H1 (cell line): ENCODE results near the gene SF3A2. TPM values are rescaled to one million over a fixed set of nuclear protein-coding genes. Genes with fewer than 3 reads are reported as not detected.

Experiments used
- CTCF ChIA-PET: fragments of 300-600 bp; sonication (Branson Sonifier 250); formaldehyde crosslinking; loops from one replicate; lab custom pipeline; 2021; ENCODE audit not compliant: partially characterized antibody; lab: Charles Lee
- POLR2A ChIA-PET: fragments of 300-600 bp; sonication (Branson Sonifier 250); formaldehyde crosslinking; loops from one replicate; lab custom pipeline; 2021; ENCODE audit warnings: inconsistent platforms; ENCODE audit not compliant: partially characterized antibody; lab: Charles Lee
- DNase-seq, 2 experiments: peaks; one replicate each; pipeline versions ENCODE4 v3.0.0 to v3.0.0-alpha.2; 2010 to 2022; ENCODE audit warnings: low spot score in 2 of 2, low read depth in 1 of 2, mixed read lengths in 1 of 2
- FAIRE-seq: peaks from 2 replicates; lab custom pipeline; 2011; peaks lifted over from hg19 to GRCh38; lab: Jason Lieb, UNC
- H2AFZ ChIP-seq: 2 replicates; pipeline ENCODE4 v1.8.1; 2012; ENCODE audit warnings: low read length, inconsistent platforms
- H2AK5ac ChIP-seq: 2 replicates; pipeline ENCODE4 v1.6.1; 2013; ENCODE audit warnings: low read depth, low read length
- H2BK120ac ChIP-seq: replicated peaks from 2 replicates; pipeline ENCODE3; 2013; ENCODE audit warnings: low read depth, low read length, inconsistent platforms
- H2BK12ac ChIP-seq: 2 replicates; pipeline ENCODE4 v1.6.1; 2013; ENCODE audit warnings: low read depth, low read length
- H2BK15ac ChIP-seq: 2 replicates; pipeline ENCODE4 v1.6.1; 2013; ENCODE audit warnings: low read length
- H2BK20ac ChIP-seq: 2 replicates; pipeline ENCODE4 v1.6.1; 2013; ENCODE audit warnings: low read length
- H2BK5ac ChIP-seq: 2 replicates; pipeline ENCODE4 v1.6.1; 2013; ENCODE audit warnings: low read depth, low read length
- H3K14ac ChIP-seq: 2 replicates; pipeline ENCODE4 v1.6.1; 2013; ENCODE audit warnings: inconsistent platforms; ENCODE audit not compliant: insufficient read length
- H3K18ac ChIP-seq: 2 replicates; pipeline ENCODE4 v1.6.1; 2013; ENCODE audit warnings: low read length; ENCODE audit errors: extremely low read depth
- H3K23ac ChIP-seq: 2 replicates; pipeline ENCODE4 v1.6.1; 2013; ENCODE audit warnings: inconsistent platforms; ENCODE audit not compliant: insufficient read length
- H3K23me2 ChIP-seq: 2 replicates; pipeline ENCODE4 v1.6.1; 2013; ENCODE audit warnings: low read depth, low read length
- H3K27ac ChIP-seq: 2 replicates; pipeline ENCODE4 v1.6.1; 2011; ENCODE audit warnings: low read depth, low read length, inconsistent platforms
- H3K27me3 ChIP-seq, 4 experiments: replicated peaks in 1 of 4; 1 replicate in 1 of 4; 2 replicates in 3 of 4; pipeline versions ENCODE4 v1.6.1 to v1.8.1; 2011 to 2013; ENCODE audit warnings: low read length in 3 of 4, mild to moderate bottlenecking in 3 of 4, inconsistent platforms in 2 of 4, mixed read lengths in 2 of 4, moderate library complexity in 1 of 4; ENCODE audit not compliant: control insufficient read depth in 3 of 4, insufficient read depth in 3 of 4; ENCODE audit errors: extremely low read depth in 1 of 4
- H3K36me3 ChIP-seq, 4 experiments: 2 replicates each; pipeline versions ENCODE4 v1.6.1 to v1.8.1; 2011 to 2013; ENCODE audit warnings: mild to moderate bottlenecking in 4 of 4, low read length in 3 of 4, moderate library complexity in 2 of 4, control low read depth in 1 of 4, inconsistent platforms in 1 of 4; ENCODE audit not compliant: insufficient read depth in 4 of 4, control insufficient read depth in 2 of 4
- H3K4ac ChIP-seq: replicated peaks from 2 replicates; pipeline ENCODE3; 2013; ENCODE audit warnings: low read length, low read depth, mixed read lengths, inconsistent platforms; ENCODE audit not compliant: insufficient read length
- H3K4me1 ChIP-seq, 4 experiments: replicated peaks in 1 of 4; 1 replicate in 1 of 4; 2 replicates in 3 of 4; pipeline versions ENCODE4 v1.6.1 to v1.8.1; 2011 to 2013; ENCODE audit warnings: low read length in 3 of 4, inconsistent platforms in 2 of 4, mixed read lengths in 1 of 4; ENCODE audit not compliant: insufficient read depth in 4 of 4, control insufficient read depth in 3 of 4
- H3K4me2 ChIP-seq, 2 experiments: 2 replicates each; pipeline versions ENCODE4 v1.6.1 to v1.8.1; 2011 to 2013; ENCODE audit warnings: low read depth in 2 of 2, low read length in 2 of 2, control low read depth in 1 of 2, inconsistent platforms in 1 of 2, mild to moderate bottlenecking in 1 of 2; ENCODE audit not compliant: insufficient read depth in 1 of 2
- H3K4me3 ChIP-seq, 4 experiments: fragments of 200-600, 300-600 bp in 1 of 4; sonication (generic), shearing (Covaris generic), sonication (Bioruptor Twin) in 1 of 4; 2 replicates each; pipeline versions ENCODE4 v1.5.1 to v1.8.1; 2011 to 2016; ENCODE audit warnings: low read length in 4 of 4, low read depth in 3 of 4, control low read depth in 2 of 4, inconsistent platforms in 2 of 4, mild to moderate bottlenecking in 2 of 4, mixed read lengths in 1 of 4, moderate library complexity in 1 of 4; ENCODE audit not compliant: insufficient read depth in 2 of 4; ENCODE audit errors: extremely low read depth in 1 of 4
- H3K56ac ChIP-seq: replicated peaks from 2 replicates; pipeline ENCODE3; 2013; ENCODE audit warnings: low read depth, mild to moderate bottlenecking, mixed read lengths, low read length, inconsistent platforms; ENCODE audit not compliant: insufficient read length
- H3K79me1 ChIP-seq: 2 replicates; pipeline ENCODE4 v1.6.1; 2013; ENCODE audit warnings: low read depth, low read length, control low read depth
- H3K79me2 ChIP-seq, 2 experiments: 2 replicates each; pipeline versions ENCODE4 v1.6.1 to v1.8.1; 2012 to 2013; ENCODE audit warnings: low read length in 2 of 2, mild to moderate bottlenecking in 2 of 2, inconsistent platforms in 1 of 2; ENCODE audit not compliant: insufficient read depth in 2 of 2, control insufficient read depth in 1 of 2
- H3K9ac ChIP-seq, 4 experiments: replicated peaks in 1 of 4; 1 replicate in 1 of 4; 2 replicates in 3 of 4; pipeline versions ENCODE4 v1.6.1 to v1.8.1; 2011 to 2013; ENCODE audit warnings: low read depth in 3 of 4, low read length in 3 of 4, control low read depth in 2 of 4, mild to moderate bottlenecking in 2 of 4, moderate library complexity in 2 of 4, inconsistent platforms in 1 of 4; ENCODE audit errors: extremely low read depth in 1 of 4
- H3K9me3 ChIP-seq, 2 experiments: 2 replicates each; pipeline versions ENCODE4 v1.6.1 to v1.8.1; 2012 to 2013; ENCODE audit warnings: mild to moderate bottlenecking in 2 of 2, moderate library complexity in 2 of 2, control low read depth in 1 of 2, inconsistent platforms in 1 of 2, low read depth in 1 of 2, low read length in 1 of 2, mixed read lengths in 1 of 2; ENCODE audit not compliant: insufficient read depth in 2 of 2
- H4K20me1 ChIP-seq, 2 experiments: replicated peaks in 1 of 2; 2 replicates each; pipeline versions ENCODE3 to v1.8.1; 2011 to 2013; ENCODE audit warnings: inconsistent platforms in 2 of 2, low read length in 2 of 2, mild to moderate bottlenecking in 1 of 2; ENCODE audit not compliant: insufficient read depth in 2 of 2, control insufficient read depth in 1 of 2
- H4K5ac ChIP-seq: 2 replicates; pipeline ENCODE4 v1.6.1; 2013; ENCODE audit warnings: low read length, low read depth, mixed read lengths, inconsistent platforms; ENCODE audit not compliant: insufficient read length
- H4K8ac ChIP-seq: 2 replicates; pipeline ENCODE4 v1.8.0; 2013; ENCODE audit warnings: mild to moderate bottlenecking, moderate library complexity, low read length, inconsistent platforms; ENCODE audit not compliant: insufficient read depth; ENCODE audit errors: extremely low read depth
- H4K91ac ChIP-seq: replicated peaks from 2 replicates; pipeline ENCODE3; 2013; ENCODE audit warnings: low read length, mixed read lengths, inconsistent platforms; ENCODE audit not compliant: insufficient read length
- MAFK ChIP-seq: IDR thresholded peaks from 2 replicates; pipeline ENCODE4 v1.6.1; 2012; ENCODE audit warnings: low read depth, mild to moderate bottlenecking, improper control_type of control experiment, low read length
- RFX5 ChIP-seq: IDR thresholded peaks from 2 replicates; pipeline ENCODE4 v1.6.1; 2011; ENCODE audit warnings: low read depth, low read length, improper control_type of control experiment, borderline replicate concordance
- WGBS, 2 experiments: shearing (Covaris generic) in 1 of 2; methylation state at CpG; one replicate each; pipeline versions ENCODE4 v1.1.6 to v1.1.7; 2013 to 2015; ENCODE audit warnings: low lambda C conversion rate in 2 of 2, mixed read lengths in 2 of 2, inconsistent platforms in 1 of 2, low coverage in 1 of 2, missing lambda C conversion rate in 1 of 2; ENCODE audit not compliant: insufficient replicate concordance in 2 of 2, insufficient coverage in 1 of 2, insufficient read length in 1 of 2; ENCODE audit errors: extremely low coverage in 1 of 2, missing lambda C conversion rate in 1 of 2; 5-methylcytosine and 5-hydroxymethylcytosine counted together
- polyA plus RNA-seq, 7 experiments: library from polyadenylated mRNA; depleted of rRNA in 3 of 7; stranded (reverse) in 5 of 7; unstranded in 2 of 7; fragments of >200 nt in 5 of 7; fragments of 200-250 nt in 2 of 7; gene quantifications; 1 replicate in 5 of 7; 2 replicates in 1 of 7; 4 replicates in 1 of 7; pipeline versions ENCODE4 v1.2.1 to v1.2.3, GENCODE V29; 2011 to 2013; ENCODE audit warnings: missing spikeins in 2 of 7, mixed read lengths in 2 of 7
- total RNA-seq: library from RNA; stranded (reverse); fragmentation: NEBNext Ultra II Directional; extraction: Animal tissue kit (Norgen Biotek cat#: 25700); gene quantifications from 2 replicates; pipeline ENCODE4 v1.2.1, GENCODE V29; 2021

SF3A2 gene
- total and polyA plus RNA-seq, 2 of the 8 experiments (the other 6 are each of a cell fraction or from before 2014, with no cell fraction given) = 15.3 to 146 TPM

DNA sequence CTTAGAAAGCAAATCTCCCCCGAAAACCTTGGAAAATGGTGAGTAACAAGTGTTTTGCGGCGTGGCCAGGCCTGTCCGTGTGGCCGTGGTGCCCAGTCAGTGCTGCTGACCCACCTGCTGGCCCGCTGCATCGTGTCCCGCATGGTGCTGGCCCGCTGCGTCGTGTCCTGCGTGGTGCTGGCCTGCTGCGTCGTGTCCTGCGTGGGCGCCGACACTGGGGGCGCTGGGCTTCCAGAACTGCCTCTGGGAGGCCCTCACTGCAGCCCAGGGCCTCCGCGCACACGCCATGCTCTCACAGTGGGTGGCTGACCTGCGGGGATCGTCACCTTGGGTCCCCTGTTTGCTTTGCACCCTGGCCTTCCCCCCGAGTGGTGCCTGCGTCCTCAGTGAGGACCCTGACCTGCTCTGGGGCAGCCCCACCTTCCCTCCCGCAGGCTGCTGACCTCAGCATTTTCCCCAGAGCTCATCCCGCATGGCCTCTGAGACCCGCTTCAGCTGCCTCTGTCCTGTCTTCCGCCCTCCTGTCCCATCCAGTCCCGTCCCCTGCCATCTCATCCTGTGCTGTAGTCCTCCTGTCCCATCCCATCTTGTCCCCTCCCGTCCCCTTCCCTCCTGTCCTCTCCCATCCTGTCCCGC lies 11.1 kb upstream of the SF3A2 start:
- no peak overlapping the region for H2BK12ac ChIP-seq
- H4K91ac ChIP-seq = no peak overlapping the region
- H4K20me1 ChIP-seq = peaks cover 0 to 12% of the 10 kb centered on the region in 2 experiments
- no peak overlapping the region for H3K23ac ChIP-seq
- peaks cover under 1 to 55% (median 17%) of the 10 kb centered on the region in 4 experiments for H3K36me3 ChIP-seq
- H2BK20ac ChIP-seq = no peak overlapping the region
- no peaks in the 10 kb centered on the region for H3K79me1 ChIP-seq
- H3K56ac ChIP-seq = no peak overlapping the region
- H3K23me2 ChIP-seq = no peaks in the 10 kb centered on the region
- POLR2A ChIA-PET = interaction anchor here (0.6 to 6.3 kb wide), 3 partner anchors 9 to 30 kb away, joined by 3 to 61 read pairs (median 4); partner anchors contain the start of gene AMH
- CTCF ChIA-PET = interaction anchor here (0.6 to 2.0 kb wide), 5 partner anchors 9 to 71 kb away, joined by 3 to 7 read pairs (median 4); partner anchors contain the start of gene PLEKHJ1
- H3K4me3 ChIP-seq = no peak overlapping the region
- H2BK15ac ChIP-seq = no peak overlapping the region
- H3K4ac ChIP-seq = peak overlapping the region; percentile 53
- no peak overlapping the region; the same call in 1 of the 2 replicates for H2BK5ac ChIP-seq
- no peak overlapping the region for H3K18ac ChIP-seq
- no peak overlapping the region; a peak in 1 of 7 replicates for H3K9ac ChIP-seq
- H3K27ac ChIP-seq = no peak overlapping the region
- H3K9me3 ChIP-seq = no peaks in the 10 kb centered on the region
- no peak overlapping the region for H2AK5ac ChIP-seq
- DNase-seq (no peak), FAIRE-seq (no peak)
- 92% methylated on average over 28 of the region's 32 CpGs; no CpG with 5 or more reads in 1 of the 2 experiments for whole genome bisulfite sequencing, 2 experiments
- H4K5ac ChIP-seq = no peak overlapping the region
- no peaks in the 10 kb centered on the region for H3K27me3 ChIP-seq
- H3K4me1 ChIP-seq = no peaks in the 10 kb centered on the region
- H4K8ac ChIP-seq = no peak overlapping the region
- no peak overlapping the region for H2BK120ac ChIP-seq
- no peak overlapping the region for H3K14ac ChIP-seq
- no peak overlapping the region for H3K4me2 ChIP-seq
- H3K79me2 ChIP-seq = no peaks in the 10 kb centered on the region
- no peak overlapping the region for H2AFZ ChIP-seq
- no peak for TF ChIP-seq RFX5
- TF ChIP-seq MAFK = peak; percentile 71
